T-cell (primary cell): ENCODE measurements around the gene CCDC78. TPM values are rescaled to one million over a fixed set of nuclear protein-coding genes. Genes with fewer than 3 reads are reported as not detected.
A peak's percentile ranks its signal among the peaks of the same experiment; 100 is the strongest.

Source experiments
- ATAC-seq, 4 experiments: fragments of 200-7000 bp in 3 of 4; fragments of 150-1000 bp in 1 of 4; cut with Tn5 transposase; replicated peaks in 1 of 4; 1 replicate in 3 of 4; 2 replicates in 1 of 4; pipeline ENCODE4 v1.10.0; 2021; ENCODE audit warnings: moderate library complexity in 3 of 4, mild to moderate bottlenecking in 2 of 4, moderate number of reproducible peaks in 1 of 4
- CTCF ChIA-PET, 2 donors: fragments of 300-600 bp; sonication (Branson Sonifier 250); formaldehyde crosslinking; loops; one replicate each; lab custom pipeline; 2022; ENCODE audit warnings: antibody characterized with exemption in 2 of 2; lab: Charles Lee
- POLR2A ChIA-PET, 2 donors: fragments of 300-600 bp; sonication (Branson Sonifier 250); formaldehyde crosslinking; loops; one replicate each; lab custom pipeline; 2022; ENCODE audit warnings: antibody characterized with exemption in 2 of 2; lab: Charles Lee
- DNase-seq, 35 experiments: peaks; one replicate each; pipeline versions ENCODE4 v3.0.0 to v3.0.0-alpha.2; 2013 to 2023
- H3K27ac ChIP-seq: one replicate; pipeline ENCODE4 v1.5.1; 2013; ENCODE audit warnings: low read length
- H3K27me3 ChIP-seq, 2 experiments: replicated peaks in 1 of 2; 1 replicate in 1 of 2; 2 replicates in 1 of 2; pipeline versions ENCODE4 v1.6.1 to v1.7.0; 2013; ENCODE audit warnings: low read length in 1 of 2, mixed read lengths in 1 of 2; ENCODE audit not compliant: control insufficient read depth in 2 of 2, insufficient read depth in 2 of 2; ENCODE audit errors: extremely low read depth in 1 of 2
- H3K36me3 ChIP-seq, 2 donors: 1 replicate in 1 of 2; 2 replicates in 1 of 2; pipeline versions ENCODE4 v1.6.1 to v1.7.0; 2013; ENCODE audit warnings: low read length in 1 of 2; ENCODE audit not compliant: control insufficient read depth in 2 of 2, insufficient read depth in 1 of 2; ENCODE audit errors: extremely low read depth in 1 of 2
- H3K4me1 ChIP-seq, 2 experiments: 1 replicate in 1 of 2; 2 replicates in 1 of 2; pipeline versions ENCODE4 v1.6.1 to v1.7.0; 2013; ENCODE audit warnings: low read length in 2 of 2, mixed read lengths in 1 of 2; ENCODE audit not compliant: insufficient read depth in 2 of 2, control insufficient read depth in 1 of 2; ENCODE audit errors: extremely low read depth in 1 of 2
- H3K4me3 ChIP-seq, 2 donors: 1 replicate in 1 of 2; 2 replicates in 1 of 2; pipeline versions ENCODE4 v1.5.1 to v1.7.0; 2013; ENCODE audit warnings: mild to moderate bottlenecking in 2 of 2, low read length in 1 of 2, moderate library complexity in 1 of 2; ENCODE audit not compliant: control insufficient read depth in 1 of 2; ENCODE audit errors: extremely low read depth in 1 of 2
- H3K9me3 ChIP-seq: 2 replicates; pipeline ENCODE4 v1.7.0; 2013
- H3K27ac Mint-ChIP-seq, 2 donors: one replicate each; pipeline ENCODE4 v1.8.0; 2020 to 2021; ENCODE audit warnings: mild to moderate bottlenecking in 2 of 2, mixed read lengths in 2 of 2
- H3K27me3 Mint-ChIP-seq, 2 donors: one replicate each; pipeline ENCODE4 v1.8.0; 2021 to 2022; ENCODE audit warnings: mixed read lengths in 2 of 2
- H3K36me3 Mint-ChIP-seq: one replicate; pipeline ENCODE4 v1.8.0; 2021; ENCODE audit warnings: mixed read lengths
- H3K4me1 Mint-ChIP-seq, 3 donors: one replicate each; pipeline ENCODE4 v1.8.0; 2020 to 2022; ENCODE audit warnings: mixed read lengths in 3 of 3, mild to moderate bottlenecking in 1 of 3
- H3K4me3 Mint-ChIP-seq, 3 donors: one replicate each; pipeline ENCODE4 v1.8.0; 2020 to 2022; ENCODE audit warnings: mild to moderate bottlenecking in 3 of 3, mixed read lengths in 3 of 3, moderate library complexity in 3 of 3
- H3K9me3 Mint-ChIP-seq, 3 donors: one replicate each; pipeline ENCODE4 v1.8.0; 2020 to 2022; ENCODE audit warnings: mixed read lengths in 3 of 3
- WGBS: methylation state at CpG from one replicate; pipeline ENCODE4 v1.1.5; 2013; ENCODE audit warnings: missing lambda C conversion rate; ENCODE audit not compliant: insufficient coverage; 5-methylcytosine and 5-hydroxymethylcytosine counted together
- total RNA-seq, 35 experiments: library from RNA in 6 of 35; stranded (reverse) in 6 of 35; fragments of 120-200 nt in 1 of 35; gene quantifications; one replicate each; pipeline versions ENCODE4 v1.2.1 to v1.2.4 and lab custom pipeline; 2013 to 2026

CCDC78 gene
- total RNA-seq, 5 donors from 2014 or later (not counting 1 experiment from before 2014, with no cell fraction given) = 3.1 to 17.1 (median 8.6) TPM

- no peaks in the 10 kb centered on the region for H3K9me3 Mint-ChIP-seq
- Histone ChIP-seq H3K9me3 (no peaks in the 10 kb centered on the region), H3K27me3 (peaks cover 0 to 78% of the 10 kb centered on the region in 2 experiments), H3K4me3 (no peak overlapping the region), H3K36me3 (no peaks in the 10 kb centered on the region), H3K4me1 (peaks cover 3 to 53% of the 10 kb centered on the region in 2 experiments), H3K27ac (no peak overlapping the region)
- 86% methylated on average over 19 of the region's 19 CpGs for WGBS
- DNase-seq (no peak), ATAC-seq (no peak)
- CTCF ChIA-PET = no interaction called here
- H3K4me3 Mint-ChIP-seq = no peak overlapping the region
- H3K27ac Mint-ChIP-seq = no peak overlapping the region
- no peaks in the 10 kb centered on the region for H3K36me3 Mint-ChIP-seq
- H3K27me3 Mint-ChIP-seq = peaks cover 12 to 36% of the 10 kb centered on the region in 2 donors
- POLR2A ChIA-PET = no interaction called here
- peaks cover 0 to 29% (median 14%) of the 10 kb centered on the region in 3 donors for H3K4me1 Mint-ChIP-seq
Measured at GRCh38 chr16:702341-702740, 23.9 kb downstream of the CCDC78 start.

GRCh38 chr16:700684-701584 is 25.3 kb downstream of the CCDC78 start:
- Mint-ChIP-seq H3K4me3 (no peak overlapping the region), H3K36me3 (no peaks in the 10 kb centered on the region), H3K27ac (no peak overlapping the region), H3K4me1 (peaks cover 7 to 28% (median 17%) of the 10 kb centered on the region in 3 donors), H3K9me3 (no peaks in the 10 kb centered on the region), H3K27me3 (peaks cover 8 to 24% of the 10 kb centered on the region in 2 donors)
- no peaks in the 10 kb centered on the region for H3K36me3 ChIP-seq
- DNase-seq (peak in 16 of 35 experiments; percentile 17 to 74 (median 44)), ATAC-seq (peak; percentile 51 to 73 (median 58))
- H3K27ac ChIP-seq = no peak overlapping the region
- no peaks in the 10 kb centered on the region for H3K9me3 ChIP-seq
- POLR2A ChIA-PET = no interaction called here
- peaks cover 8 to 54% of the 10 kb centered on the region in 2 experiments for H3K4me1 ChIP-seq
- no peak overlapping the region for H3K4me3 ChIP-seq
- 7% methylated on average over 66 of the region's 76 CpGs for WGBS
- CTCF ChIA-PET = no interaction called here
- peaks cover 0 to 69% of the 10 kb centered on the region in 2 experiments for H3K27me3 ChIP-seq

GRCh38 chr16:698911-699671 is 27.2 kb downstream of the CCDC78 start:
- no peaks in the 10 kb centered on the region for H3K9me3 ChIP-seq
- Mint-ChIP-seq H3K27me3 (peaks cover 8 to 22% of the 10 kb centered on the region in 2 donors), H3K36me3 (no peaks in the 10 kb centered on the region), H3K9me3 (no peaks in the 10 kb centered on the region), H3K4me1 (peaks cover 13 to 37% (median 25%) of the 10 kb centered on the region in 3 donors), H3K4me3 (peak overlapping the region; percentile 6 to 23 (median 17)), H3K27ac (no peak overlapping the region)
- H3K4me3 ChIP-seq = no peak overlapping the region
- no peaks in the 10 kb centered on the region for H3K36me3 ChIP-seq
- ChIA-PET CTCF (interaction anchor here in 1 of 2 donors (0.5 kb wide), 1 partner anchor 28 kb away, joined by 3 read pairs; no protein-coding TSS in a partner anchor), POLR2A (no interaction called here)
- DNase-seq (peak in 1 of 35 experiments; percentile 18), ATAC-seq (peak in 1 of 4 experiments; percentile 13)
- WGBS = 46% methylated on average over 14 of the region's 19 CpGs
- peaks cover 0 to 73% of the 10 kb centered on the region in 2 experiments for H3K27me3 ChIP-seq
- no peak overlapping the region for H3K27ac ChIP-seq
- H3K4me1 ChIP-seq = peaks cover 14 to 66% of the 10 kb centered on the region in 2 experiments

- peaks cover 14 to 64% of the 10 kb centered on the region in 2 experiments for H3K4me1 ChIP-seq
- DNase-seq (peak in 32 of 35 experiments; percentile 25 to 80 (median 54)), ATAC-seq (peak; percentile 72 to 83 (median 76))
- H3K4me3 ChIP-seq = peak overlapping the region; percentile 69 to 71
- Mint-ChIP-seq H3K27ac (peak overlapping the region; percentile 84 to 91), H3K9me3 (no peaks in the 10 kb centered on the region), H3K4me1 (peaks cover 20 to 44% (median 35%) of the 10 kb centered on the region in 3 donors), H3K36me3 (no peaks in the 10 kb centered on the region), H3K4me3 (peak overlapping the region; percentile 82 to 84 (median 84)), H3K27me3 (no peaks in the 10 kb centered on the region)
- ChIA-PET CTCF (interaction anchor here in 1 of 2 donors (1.1 kb wide), 1 partner anchor 16 kb away, joined by 5 read pairs; no protein-coding TSS in a partner anchor), POLR2A (interaction anchor here in 1 of 2 donors (0.6 kb wide), 1 partner anchor 19 kb away, joined by 6 read pairs; no protein-coding TSS in a partner anchor)
- WGBS = 1% methylated on average over 62 of the region's 71 CpGs
- peaks cover 0 to 45% of the 10 kb centered on the region in 2 experiments for H3K27me3 ChIP-seq
- H3K27ac ChIP-seq = peak overlapping the region; percentile 39
- H3K9me3 ChIP-seq = no peaks in the 10 kb centered on the region
- H3K36me3 ChIP-seq = no peaks in the 10 kb centered on the region
Measured at GRCh38 chr16:695355-696089, 30.7 kb downstream of the CCDC78 start.

DNA sequence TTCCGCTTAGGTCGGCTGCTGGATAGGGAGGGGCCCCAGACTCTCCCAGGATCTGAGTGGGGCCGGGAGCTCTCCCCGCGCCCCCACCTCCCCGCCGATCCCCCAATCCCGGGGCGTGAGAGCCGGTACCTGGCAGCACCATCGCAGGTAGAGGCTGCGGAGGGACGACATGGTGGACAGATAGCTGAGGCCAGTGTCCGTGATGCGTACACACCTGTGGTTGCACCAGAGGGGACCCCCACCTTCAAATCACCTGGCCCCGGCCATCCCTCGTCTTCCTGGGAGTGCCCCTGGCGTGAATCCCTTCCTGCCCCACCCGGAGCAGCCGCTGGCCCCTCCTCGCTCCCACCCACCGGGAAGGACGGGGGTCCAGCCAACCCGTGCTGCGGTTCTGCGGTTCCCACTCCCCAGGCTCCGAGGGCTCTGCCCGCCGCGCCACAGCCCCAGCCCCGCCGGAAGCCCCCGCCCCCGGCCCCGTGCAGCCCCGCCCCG is 31.3 kb downstream of the CCDC78 start:
- Histone ChIP-seq H3K4me1 (peaks cover 14 to 62% of the 10 kb centered on the region in 2 experiments), H3K27ac (no peak overlapping the region), H3K4me3 (peak overlapping the region; percentile 66 to 71), H3K36me3 (no peaks in the 10 kb centered on the region), H3K27me3 (peaks cover 0 to 39% of the 10 kb centered on the region in 2 experiments), H3K9me3 (no peaks in the 10 kb centered on the region)
- Mint-ChIP-seq H3K4me3 (peak overlapping the region; percentile 28 to 82 (median 72)), H3K27ac (no peak overlapping the region), H3K27me3 (no peaks in the 10 kb centered on the region), H3K36me3 (no peaks in the 10 kb centered on the region), H3K9me3 (no peaks in the 10 kb centered on the region), H3K4me1 (peaks cover 20 to 44% (median 37%) of the 10 kb centered on the region in 3 donors)
- CTCF ChIA-PET = interaction anchor here in 1 of 2 donors (1.1 kb wide), 1 partner anchor 16 kb away, joined by 5 read pairs; no protein-coding TSS in a partner anchor
- ATAC-seq = peak; percentile 1 to 17 (median 2)
- DNase-seq = no peak
- POLR2A ChIA-PET = interaction anchor here in 1 of 2 donors (0.6 kb wide), 1 partner anchor 19 kb away, joined by 6 read pairs; no protein-coding TSS in a partner anchor
- 2% methylated on average over 17 of the region's 37 CpGs for WGBS
